ENCODE measurements around the gene SREBF1. TPM values are rescaled to one million over a fixed set of nuclear protein-coding genes. Genes with fewer than 3 reads are reported as not detected.

The SREBF1 gene
- total RNA-seq, 1 donor: 115 TPM

- Histone ChIP-seq H3K9me3 (ENCODE audit: low read depth, low read length) (no peaks in the 10 kb centered on the region), H3K79me2 (ENCODE audit: insufficient read depth, low read length) (peaks cover 33% of the 10 kb centered on the region), H3K4me2 (ENCODE audit: insufficient read depth, low read length) (no peak overlapping the region), H3K27me3 (ENCODE audit: insufficient read depth, low read length) (no peaks in the 10 kb centered on the region), H4K20me1 (ENCODE audit: insufficient read depth, low read length) (peaks cover 74% of the 10 kb centered on the region), H3K4me3 (ENCODE audit: insufficient read depth, low read length) (no peak overlapping the region), H2AFZ (ENCODE audit: low read length) (no peak overlapping the region), H3K4me1 (ENCODE audit: insufficient read depth, low read length) (peaks cover 22% of the 10 kb centered on the region), H3K27ac (ENCODE audit: low read depth, low read length) (no peak overlapping the region), H3K36me3 (ENCODE audit: insufficient read depth, low read length) (no peaks in the 10 kb centered on the region)
- DNase-seq (ENCODE audit: insufficient read length, low spot score, missing footprints): no peak
- TF ChIP-seq CTCF (IDR thresholded peaks at IDR 0.05; ENCODE audit: extremely low read depth, low read depth, low read length): no peak
These were observed 52.0 kb downstream of the SREBF1 start for GRCh38 chr17:17784657-17785267.

GRCh38 chr17:17783825-17784656 lies 52.7 kb downstream of the SREBF1 start:
- Histone ChIP-seq H3K79me2 (ENCODE audit: insufficient read depth, low read length) (peaks cover 33% of the 10 kb centered on the region), H3K27ac (ENCODE audit: low read depth, low read length) (no peak overlapping the region), H3K27me3 (ENCODE audit: insufficient read depth, low read length) (no peaks in the 10 kb centered on the region), H3K4me1 (ENCODE audit: insufficient read depth, low read length) (peaks cover 22% of the 10 kb centered on the region), H3K9me3 (ENCODE audit: low read depth, low read length) (no peaks in the 10 kb centered on the region), H4K20me1 (ENCODE audit: insufficient read depth, low read length) (peaks cover 71% of the 10 kb centered on the region), H2AFZ (ENCODE audit: low read length) (no peak overlapping the region), H3K4me3 (ENCODE audit: insufficient read depth, low read length) (peak overlapping the region; percentile 67), H3K4me2 (ENCODE audit: insufficient read depth, low read length) (peak overlapping the region; percentile 82), H3K36me3 (ENCODE audit: insufficient read depth, low read length) (no peaks in the 10 kb centered on the region)
- DNase-seq (ENCODE audit: insufficient read length, low spot score, missing footprints): no peak
- no peak for TF ChIP-seq CTCF (IDR thresholded peaks at IDR 0.05; ENCODE audit: extremely low read depth, low read depth, low read length)

GRCh38 chr17:17783116-17783824 lies 53.5 kb downstream of the SREBF1 start:
- H3K4me2 ChIP-seq (ENCODE audit: insufficient read depth, low read length): peak overlapping the region; percentile 82
- H3K4me3 ChIP-seq (ENCODE audit: insufficient read depth, low read length): peak overlapping the region; percentile 67
- no peaks in the 10 kb centered on the region for H3K27me3 ChIP-seq (ENCODE audit: insufficient read depth, low read length)
- no peak for DNase-seq (ENCODE audit: insufficient read length, low spot score, missing footprints)
- H3K27ac ChIP-seq (ENCODE audit: low read depth, low read length): no peak overlapping the region
- no peaks in the 10 kb centered on the region for H3K36me3 ChIP-seq (ENCODE audit: insufficient read depth, low read length)
- H3K79me2 ChIP-seq (ENCODE audit: insufficient read depth, low read length): peaks cover 29% of the 10 kb centered on the region
- no peak for TF ChIP-seq CTCF (IDR thresholded peaks at IDR 0.05; ENCODE audit: extremely low read depth, low read depth, low read length)
- peaks cover 22% of the 10 kb centered on the region for H3K4me1 ChIP-seq (ENCODE audit: insufficient read depth, low read length)
- H4K20me1 ChIP-seq (ENCODE audit: insufficient read depth, low read length): peaks cover 72% of the 10 kb centered on the region
- H2AFZ ChIP-seq (ENCODE audit: low read length): no peak overlapping the region
- H3K9me3 ChIP-seq (ENCODE audit: low read depth, low read length): no peaks in the 10 kb centered on the region

Data from osteoblast (primary cell).